Activated naive CD4-positive, alpha-beta T cell treated with Interleukin-2 at 50 U/mL for 16 hours (primary cell): ENCODE results near the gene CSNK1D.
"Not testable (repeated sequence)": the region's sequence is repeated elsewhere in the genome, so short reads cannot be mapped to it uniquely, and the experiment has no call there.

Source experiments
- DNase-seq: peaks from one replicate; pipeline ENCODE4 v3.0.0-alpha.2; 2020

The CSNK1D gene

DNA sequence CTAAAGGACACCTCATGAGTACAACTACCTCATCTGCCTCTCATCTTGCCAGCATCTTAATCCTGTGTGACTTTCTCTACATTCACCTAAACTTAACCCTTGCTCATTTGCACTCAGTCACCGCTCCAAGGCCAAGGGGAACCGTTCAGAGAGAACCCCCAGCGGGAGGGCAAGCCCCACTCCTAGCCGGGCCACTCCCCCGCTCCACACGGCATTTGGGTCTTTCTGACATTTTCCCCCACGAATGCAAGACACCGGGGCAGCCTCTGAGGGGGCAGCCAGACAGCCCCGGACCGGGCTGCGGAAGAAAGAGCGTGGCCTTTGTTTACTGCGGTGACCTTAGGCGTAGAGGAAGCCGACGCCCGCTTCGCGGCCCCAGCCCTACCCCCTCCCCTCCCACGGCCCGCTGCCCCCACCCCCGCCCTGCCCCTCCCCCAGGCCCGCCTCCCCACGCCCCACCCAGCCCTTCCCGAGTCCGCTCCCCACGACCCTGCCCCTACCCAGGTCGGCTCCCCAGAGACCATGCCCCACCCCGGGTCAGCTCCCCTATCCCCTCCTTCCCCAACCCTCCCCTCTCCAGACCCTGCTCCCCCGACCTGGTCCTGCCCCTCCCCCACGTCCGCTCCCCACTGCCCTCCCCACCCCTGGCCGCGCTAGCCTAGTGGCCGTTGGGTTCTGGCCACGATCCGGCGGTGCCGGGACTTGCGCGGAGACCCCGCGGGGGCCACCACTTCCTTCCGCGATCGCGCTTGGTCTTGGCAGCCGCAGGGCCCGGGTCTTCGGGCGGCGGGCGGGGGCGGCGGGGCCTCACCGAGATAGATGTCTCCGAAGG lies 789 bp downstream of the CSNK1D start:
- DNase-seq = peak; percentile 39

DNA sequence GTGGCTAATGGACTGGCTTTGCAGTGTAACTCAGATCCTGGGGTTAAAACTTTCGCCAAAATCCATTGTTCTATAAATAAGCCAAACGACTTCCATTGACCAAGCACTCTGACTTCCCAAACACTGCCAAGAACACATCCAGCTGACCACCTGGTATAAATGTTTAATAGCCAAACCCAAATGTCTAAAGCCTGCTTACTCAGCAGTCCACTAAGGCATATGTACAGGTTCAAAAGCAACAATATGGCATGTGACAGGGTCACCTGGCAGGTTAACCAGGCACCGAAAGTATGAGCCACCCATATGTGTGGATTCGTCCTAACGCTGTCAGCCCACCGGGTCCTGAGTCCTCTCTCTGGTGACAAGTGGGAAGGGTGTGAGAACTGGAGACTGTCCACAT lies 2.1 kb downstream of the CSNK1D start:
- DNase-seq = no peak

- no peak for DNase-seq
These were observed 2.8 kb downstream of the CSNK1D start for GRCh38 chr17:82270651-82271050.

- DNase-seq = no peak
These were observed 3.5 kb downstream of the CSNK1D start for GRCh38 chr17:82269882-82270500.

- DNase-seq = no peak
These were observed 4.2 kb downstream of the CSNK1D start for GRCh38 chr17:82269138-82269881.

GRCh38 chr17:82267575-82268379 lies 5.7 kb downstream of the CSNK1D start:
- DNase-seq = peak; percentile 42

- no peak for DNase-seq
These were observed 7.4 kb downstream of the CSNK1D start for GRCh38 chr17:82266142-82266541.

DNA sequence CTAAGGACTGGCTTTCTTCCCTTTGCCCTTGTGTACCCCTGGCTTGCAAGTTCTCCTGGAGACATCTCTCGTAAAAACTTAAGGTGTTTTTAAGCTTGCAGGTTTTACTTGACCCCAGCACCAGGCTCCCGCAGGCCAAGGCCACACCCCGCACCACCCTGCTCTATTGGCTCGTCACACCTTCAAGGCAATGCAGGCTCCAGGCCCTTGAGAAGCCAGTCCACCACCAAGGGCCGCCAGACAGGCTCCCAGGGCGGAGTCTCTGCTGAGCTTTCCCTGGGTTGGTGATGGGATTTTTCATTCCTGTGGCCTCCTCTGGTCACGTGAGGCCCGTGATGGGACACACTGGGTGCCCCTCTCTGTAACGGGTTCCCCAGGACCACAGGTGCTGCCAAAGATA lies 9.9 kb downstream of the CSNK1D start:
- no peak for DNase-seq

GRCh38 chr17:82262344-82262743 lies 11.2 kb downstream of the CSNK1D start:
- no peak for DNase-seq

DNA sequence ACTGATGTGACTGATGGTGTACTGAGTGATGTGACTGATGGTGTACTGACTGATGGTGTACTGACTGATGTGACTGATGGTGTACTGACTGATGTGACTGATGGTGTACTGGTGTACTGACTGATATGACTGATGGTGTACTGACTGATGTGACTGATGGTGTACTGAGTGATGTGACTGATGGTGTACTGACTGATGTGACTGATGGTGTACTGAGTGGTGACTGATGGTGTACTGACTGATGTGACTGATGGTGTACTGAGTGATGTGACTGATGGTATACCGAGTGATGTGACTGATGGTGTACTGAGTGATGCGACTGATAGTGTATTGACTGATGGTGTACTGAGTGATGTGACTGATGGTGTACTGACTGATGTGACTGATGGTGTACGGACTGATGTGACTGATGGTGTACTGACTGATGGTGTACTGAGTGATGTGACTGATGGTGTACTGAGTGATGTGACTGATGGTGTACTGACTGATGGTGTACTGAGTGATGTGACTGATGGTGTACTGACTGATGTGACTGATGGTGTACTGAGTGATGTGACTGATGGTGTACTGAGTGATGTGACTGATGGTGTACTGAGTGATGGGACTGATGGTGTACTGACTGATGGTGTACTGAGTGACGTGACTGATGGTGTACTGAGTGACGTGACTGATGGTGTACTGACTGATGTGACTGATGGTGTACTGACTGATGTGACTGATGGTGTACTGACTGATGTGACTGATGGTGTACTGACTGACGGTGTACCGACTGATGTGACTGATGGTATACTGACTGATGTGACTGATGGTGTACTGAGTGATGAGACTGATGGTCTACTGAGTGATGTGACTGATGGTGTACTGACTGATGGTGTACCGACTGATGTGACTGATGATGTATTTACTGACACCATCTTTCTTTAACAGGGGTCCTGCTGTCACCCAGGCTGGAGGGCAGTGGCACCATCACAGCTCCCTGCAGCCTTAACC lies 13.2 kb downstream of the CSNK1D start:
- DNase-seq = not testable (repeated sequence)

- DNase-seq = no peak
These were observed 14.9 kb downstream of the CSNK1D start for GRCh38 chr17:82258555-82258954.

DNA sequence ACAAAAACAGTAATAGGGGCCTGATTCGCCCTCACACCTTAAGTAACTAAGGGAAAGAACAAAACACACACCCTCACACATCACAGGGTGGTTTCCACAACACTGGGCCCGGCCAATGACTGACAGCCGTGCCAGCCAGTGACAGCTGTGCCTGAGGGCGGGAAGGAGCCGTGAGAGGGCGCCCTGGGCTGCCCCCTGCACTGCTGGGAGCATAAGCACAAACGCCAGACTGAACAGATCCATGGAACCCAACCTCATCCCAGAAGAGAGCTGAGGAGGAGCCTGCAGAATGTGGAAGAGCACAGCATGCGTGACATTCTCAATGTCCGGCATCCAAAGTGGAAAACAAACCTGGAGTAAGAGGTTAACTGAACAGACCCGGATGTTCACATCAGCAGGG lies 16.0 kb downstream of the CSNK1D start:
- DNase-seq = peak; percentile 71

GRCh38 chr17:82256242-82256885 lies 17.1 kb downstream of the CSNK1D start:
- no peak for DNase-seq

DNA sequence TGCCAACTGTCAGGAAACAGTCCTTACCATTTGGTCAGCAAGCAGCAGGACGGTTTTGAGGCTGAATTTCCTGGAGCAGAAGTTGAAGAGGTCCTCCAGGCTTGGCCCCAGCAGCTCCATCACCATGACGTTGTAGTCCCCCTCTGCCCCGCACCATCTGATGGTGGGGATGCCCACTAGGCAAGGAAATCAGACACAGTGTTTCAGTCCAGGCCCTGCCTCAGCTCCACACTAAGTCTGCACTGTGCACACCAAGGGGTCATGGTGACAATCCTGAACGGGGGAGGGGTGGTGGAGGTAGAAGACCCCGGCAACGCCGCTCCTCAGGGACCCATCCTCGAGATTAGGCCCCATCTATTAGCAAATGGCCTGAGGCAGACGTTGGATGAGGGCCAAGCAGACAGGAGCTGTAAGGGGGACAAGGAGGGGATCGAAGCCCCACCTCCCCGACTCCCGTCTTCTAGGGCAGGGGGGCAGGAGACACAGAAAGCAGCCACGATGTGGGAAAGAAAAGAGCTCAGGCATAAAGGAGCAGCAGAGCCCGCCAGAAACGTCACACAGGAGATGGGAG lies 18.0 kb downstream of the CSNK1D start:
- DNase-seq = no peak

DNA sequence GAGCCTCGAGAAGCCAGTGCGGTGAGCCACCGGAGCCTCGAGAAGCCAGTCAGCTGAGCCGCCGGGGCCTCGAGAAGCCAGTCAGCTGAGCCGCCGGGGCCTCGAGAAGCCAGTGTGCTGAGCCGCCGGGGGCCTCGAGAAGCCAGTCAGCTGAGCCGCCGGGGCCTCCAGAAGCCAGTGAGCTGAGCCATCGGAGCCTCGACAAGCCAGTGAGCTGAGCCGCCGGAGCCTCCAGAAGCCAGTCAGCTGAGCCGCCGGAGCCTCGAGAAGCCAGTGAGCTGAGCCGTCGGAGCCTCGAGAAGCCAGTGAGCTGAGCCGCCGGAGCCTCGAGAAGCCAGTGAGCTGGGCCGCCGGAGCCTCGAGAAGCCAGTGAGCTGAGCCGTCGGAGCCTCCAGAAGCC lies 18.8 kb downstream of the CSNK1D start:
- DNase-seq = not testable (repeated sequence)

- DNase-seq = not testable (repeated sequence)
These were observed 19.4 kb downstream of the CSNK1D start for GRCh38 chr17:82254096-82254495.

GRCh38 chr17:82253179-82253544 lies 20.3 kb downstream of the CSNK1D start:
- DNase-seq = no peak

GRCh38 chr17:82252511-82253178 lies 20.9 kb downstream of the CSNK1D start:
- DNase-seq = no peak

- no peak for DNase-seq
These were observed 22.5 kb downstream of the CSNK1D start for GRCh38 chr17:82250868-82251500.
